NCI-H748 treated with DMSO at 0.1 percent for 48 hours (cell line): ENCODE measurements around the gene SMIM44.
"Not testable (repeated sequence)": the region's sequence is repeated elsewhere in the genome, so short reads cannot be mapped to it uniquely, and the experiment has no call there.

ENCODE experiments used
- DNase-seq: peaks from one replicate; lab custom pipeline; 2025; lab: John Stamatoyannopoulos, UW

Gene SMIM44

GRCh38 chr19:3517638-3518037 is 34.4 kb upstream of the SMIM44 start:
- DNase-seq, result no peak

GRCh38 chr19:3516675-3517207 is 33.5 kb upstream of the SMIM44 start:
- no peak for DNase-seq

- no peak for DNase-seq
Observed at GRCh38 chr19:3515891-3516422, 32.7 kb upstream of the SMIM44 start.

- no peak for DNase-seq
Observed at GRCh38 chr19:3514930-3515329, 31.7 kb upstream of the SMIM44 start.

- no peak for DNase-seq
Observed at GRCh38 chr19:3513229-3514140, 30.2 kb upstream of the SMIM44 start.

GRCh38 chr19:3512562-3513228 is 29.5 kb upstream of the SMIM44 start:
- DNase-seq, result no peak

- DNase-seq, result no peak
Observed at GRCh38 chr19:3511506-3512251, 28.4 kb upstream of the SMIM44 start.

GRCh38 chr19:3510727-3511126 is 27.5 kb upstream of the SMIM44 start:
- no peak for DNase-seq

GRCh38 chr19:3509566-3509989 is 26.3 kb upstream of the SMIM44 start:
- DNase-seq, result no peak

GRCh38 chr19:3508771-3509535 is 25.7 kb upstream of the SMIM44 start:
- no peak for DNase-seq

- not testable (repeated sequence) for DNase-seq
Observed at GRCh38 chr19:3508121-3508661, 24.9 kb upstream of the SMIM44 start.

- no peak for DNase-seq
Observed at GRCh38 chr19:3507371-3508120, 24.3 kb upstream of the SMIM44 start.

- no peak for DNase-seq
Observed at GRCh38 chr19:3506384-3507340, 23.4 kb upstream of the SMIM44 start.

- DNase-seq, result peak; percentile 90
Observed at GRCh38 chr19:3505598-3506383, 22.6 kb upstream of the SMIM44 start, which contains the start of gene FZR1. TSS of gene FZR1 (plus strand) at chr19:3506311. CDS start at chr19:3522990, 16,679 bp downstream.

GRCh38 chr19:3504735-3505134 is 21.5 kb upstream of the SMIM44 start:
- DNase-seq, result no peak

- DNase-seq, result no peak
Observed at GRCh38 chr19:3503036-3503572, 19.9 kb upstream of the SMIM44 start.

- no peak for DNase-seq
Observed at GRCh38 chr19:3501780-3502179, 18.5 kb upstream of the SMIM44 start.
